Tibial nerve (tissue), 4 donors: Measurements from ENCODE around the gene C2orf92. TPM values are rescaled to one million over a fixed set of nuclear protein-coding genes. Genes with fewer than 3 reads are reported as not detected.

Experiments
- DNase-seq, 2 donors: peaks; one replicate each; pipeline ENCODE4 v3.0.0-alpha.2; 2019; ENCODE audit warnings: low spot score in 2 of 2
- H3K27ac ChIP-seq, 4 donors: fragments of 200-600 bp; sonication (generic) in 3 of 4; one replicate each; pipeline ENCODE4 v1.5.1; 2017 to 2019; ENCODE audit warnings: mild to moderate bottlenecking in 1 of 4
- H3K27me3 ChIP-seq, 2 donors: fragments of 200-600 bp; sonication (generic) in 1 of 2; one replicate each; pipeline versions ENCODE4 v1.5.1 to v1.6.0; 2017 to 2019
- H3K36me3 ChIP-seq, 3 donors: fragments of 200-600 bp; sonication (generic); one replicate each; pipeline ENCODE4 v1.5.1; 2018 to 2019
- H3K4me1 ChIP-seq, 4 donors: fragments of 200-600 bp; sonication (generic) in 3 of 4; one replicate each; pipeline ENCODE4 v1.5.1; 2017 to 2019
- H3K4me3 ChIP-seq, 4 donors: fragments of 200-600 bp; sonication (generic) in 3 of 4; one replicate each; pipeline ENCODE4 v1.5.1; 2017 to 2019; ENCODE audit warnings: mild to moderate bottlenecking in 1 of 4, moderate library complexity in 1 of 4
- H3K9me3 ChIP-seq, 4 donors: fragments of 200-600 bp; sonication (generic) in 3 of 4; one replicate each; pipeline ENCODE4 v1.5.1; 2017 to 2019
- CTCF ChIP-seq, 5 experiments: fragments of 200-600 bp in 3 of 5; fragments of 450-650 bp in 2 of 5; sonication (generic) in 3 of 5; IDR thresholded peaks; one replicate each; pipeline ENCODE4 v1.5.1; 2016 to 2019; ENCODE audit warnings: antibody characterized with exemption in 5 of 5, mild to moderate bottlenecking in 3 of 5, moderate library complexity in 2 of 5
- EP300 ChIP-seq, 2 donors: sonication (generic); formaldehyde crosslinking; IDR thresholded peaks; one replicate each; pipeline ENCODE4 v1.6.1; 2017; ENCODE audit warnings: antibody characterized with exemption in 2 of 2, mild to moderate bottlenecking in 1 of 2
- POLR2A ChIP-seq, 2 donors: fragments of 450-650 bp; IDR thresholded peaks; one replicate each; pipeline ENCODE4 v1.6.1; 2017; ENCODE audit warnings: antibody characterized with exemption in 2 of 2, mild to moderate bottlenecking in 2 of 2, moderate library complexity in 2 of 2
- WGBS, 2 donors: methylation state at CpG; one replicate each; pipeline ENCODE4 v1.1.5; 2018; 5-methylcytosine and 5-hydroxymethylcytosine counted together
- total RNA-seq, 4 donors: library from RNA; depleted of rRNA; stranded (reverse); fragments of >200 nt; gene quantifications; one replicate each; pipeline ENCODE4 v1.1.0, GENCODE V29; 2016

The C2orf92 gene
- total RNA-seq, 4 donors from 2014 or later: 4.5 to 65.1 (median 11.6) TPM

GRCh38 chr2:97733341-97734035, 64.0 kb downstream of the C2orf92 start:
- Histone ChIP-seq H3K27ac (no peak overlapping the region), H3K9me3 (peaks cover 0 to 18% (median 0%) of the 10 kb centered on the region in 4 donors), H3K4me3 (no peak overlapping the region), H3K36me3 (no peaks in the 10 kb centered on the region), H3K4me1 (no peaks in the 10 kb centered on the region), H3K27me3 (no peaks in the 10 kb centered on the region)
- TF ChIP-seq POLR2A (IDR thresholded peaks at IDR 0.05): no peak
- TF ChIP-seq EP300 (IDR thresholded peaks at IDR 0.05): no peak
- no peak for TF ChIP-seq CTCF (IDR thresholded peaks at IDR 0.05)
- DNase-seq: no peak
- WGBS, 2 donors: 87% methylated on average over 20 of the region's 20 CpGs

- H3K27me3 ChIP-seq: no peaks in the 10 kb centered on the region
- no peak overlapping the region for H3K4me3 ChIP-seq
- 91% methylated on average over 36 to 39 of the region's 44 CpGs for WGBS, 2 donors
- peaks cover 0 to 14% (median 0%) of the 10 kb centered on the region in 4 donors for H3K9me3 ChIP-seq
- H3K4me1 ChIP-seq: no peaks in the 10 kb centered on the region
- DNase-seq: no peak
- no peaks in the 10 kb centered on the region for H3K36me3 ChIP-seq
- TF ChIP-seq EP300 (IDR thresholded peaks at IDR 0.05): no peak
- TF ChIP-seq POLR2A (IDR thresholded peaks at IDR 0.05): no peak
- TF ChIP-seq CTCF (IDR thresholded peaks at IDR 0.05): no peak
- H3K27ac ChIP-seq: no peak overlapping the region
These were observed 64.8 kb downstream of the C2orf92 start for GRCh38 chr2:97734061-97735051.

GRCh38 chr2:97735161-97735561, 65.6 kb downstream of the C2orf92 start:
- Histone ChIP-seq H3K4me1 (no peaks in the 10 kb centered on the region), H3K27ac (no peak overlapping the region), H3K4me3 (no peak overlapping the region), H3K36me3 (no peaks in the 10 kb centered on the region), H3K9me3 (peaks cover 0 to 7% (median 0%) of the 10 kb centered on the region in 4 donors), H3K27me3 (no peaks in the 10 kb centered on the region)
- TF ChIP-seq POLR2A (IDR thresholded peaks at IDR 0.05): no peak
- no peak for TF ChIP-seq EP300 (IDR thresholded peaks at IDR 0.05)
- no peak for TF ChIP-seq CTCF (IDR thresholded peaks at IDR 0.05)
- DNase-seq: no peak
- WGBS, 2 donors: 93 to 94% methylated on average over 28 to 29 of the region's 29 CpGs

GRCh38 chr2:97736185-97736584, 66.7 kb downstream of the C2orf92 start:
- no peaks in the 10 kb centered on the region for H3K27me3 ChIP-seq
- no peaks in the 10 kb centered on the region for H3K9me3 ChIP-seq
- H3K36me3 ChIP-seq: no peaks in the 10 kb centered on the region
- no peak overlapping the region for H3K4me3 ChIP-seq
- WGBS, 2 donors: 74% methylated on average over 4 of the region's 4 CpGs
- no peak overlapping the region for H3K27ac ChIP-seq
- H3K4me1 ChIP-seq: no peaks in the 10 kb centered on the region
- no peak for DNase-seq
- TF ChIP-seq POLR2A (IDR thresholded peaks at IDR 0.05) (no peak), CTCF (IDR thresholded peaks at IDR 0.05) (no peak), EP300 (IDR thresholded peaks at IDR 0.05) (no peak)
